ENCODE results near the gene CT45A9. TPM values are rescaled to one million over a fixed set of nuclear protein-coding genes. Genes with fewer than 3 reads are reported as not detected.

Gene CT45A9
- total RNA-seq, 1 experiment from 2014 or later, result not detected

DNA sequence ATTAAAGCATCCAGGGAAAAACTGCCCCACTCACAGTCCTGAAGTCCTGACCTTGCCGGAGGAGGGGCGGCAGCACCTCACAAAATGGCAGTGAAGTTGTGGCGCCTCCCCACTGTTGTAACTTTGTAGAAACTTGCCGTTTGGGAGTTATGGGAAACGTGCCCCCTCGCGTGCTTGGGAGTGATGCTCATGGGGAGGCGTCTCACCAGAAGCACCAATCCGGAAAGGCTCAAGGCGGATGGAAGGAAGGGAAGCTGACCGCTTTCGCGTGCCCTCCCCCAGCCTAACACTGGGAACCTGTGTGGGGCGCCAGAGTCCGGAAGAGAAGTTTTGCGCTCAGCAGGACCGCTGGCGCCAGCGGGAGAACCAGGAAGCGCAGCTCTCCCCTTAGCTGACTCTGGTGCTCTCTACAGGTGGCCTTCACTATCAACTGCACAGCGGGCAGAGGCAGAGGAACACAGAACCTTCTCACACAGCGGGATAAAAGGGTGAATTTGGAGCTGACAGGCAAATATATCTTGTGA, 21.7 kb upstream of the CT45A9 start, which contains the start of the genes CT45A10 and SAGE1:
Gene CT45A10 (minus strand): TSS at position 151 of the 524 bp plus-strand sequence. CDS start 8,100 bp downstream, outside the sequence.
Gene SAGE1 (plus strand): TSS at position 423 of the 524 bp plus-strand sequence. CDS start 2,527 bp downstream, outside the sequence.
- intact Hi-C loops (cut with micrococcal nuclease; ENCODE audit: unreplicated experiment), result no loop called here
- BruUV-seq (replicated peaks), result no TSS peak
- Histone ChIP-seq H3K4me3 (ENCODE audit: low read depth, low read length, poor library complexity, severe bottlenecking) (no peak within 1 kb of the TSS), H3K27ac (ENCODE audit: low read depth, low read length, poor library complexity, severe bottlenecking) (no peak within 1 kb of the TSS), H3K27me3 (replicated peaks; ENCODE audit: insufficient read depth, low read depth, low read length, poor library complexity) (no peaks in the 10 kb centered on the region), H3K4me1 (ENCODE audit: insufficient read depth, low read length, poor library complexity, severe bottlenecking) (no peaks in the 10 kb centered on the region), H3K9me3 (ENCODE audit: low read depth, low read length, poor library complexity, severe bottlenecking) (no peaks in the 10 kb centered on the region), H3K36me3 (ENCODE audit: insufficient read depth, low read length, poor library complexity, severe bottlenecking) (no peaks in the 10 kb centered on the region)
- TF ChIP-seq, protein P1, sequence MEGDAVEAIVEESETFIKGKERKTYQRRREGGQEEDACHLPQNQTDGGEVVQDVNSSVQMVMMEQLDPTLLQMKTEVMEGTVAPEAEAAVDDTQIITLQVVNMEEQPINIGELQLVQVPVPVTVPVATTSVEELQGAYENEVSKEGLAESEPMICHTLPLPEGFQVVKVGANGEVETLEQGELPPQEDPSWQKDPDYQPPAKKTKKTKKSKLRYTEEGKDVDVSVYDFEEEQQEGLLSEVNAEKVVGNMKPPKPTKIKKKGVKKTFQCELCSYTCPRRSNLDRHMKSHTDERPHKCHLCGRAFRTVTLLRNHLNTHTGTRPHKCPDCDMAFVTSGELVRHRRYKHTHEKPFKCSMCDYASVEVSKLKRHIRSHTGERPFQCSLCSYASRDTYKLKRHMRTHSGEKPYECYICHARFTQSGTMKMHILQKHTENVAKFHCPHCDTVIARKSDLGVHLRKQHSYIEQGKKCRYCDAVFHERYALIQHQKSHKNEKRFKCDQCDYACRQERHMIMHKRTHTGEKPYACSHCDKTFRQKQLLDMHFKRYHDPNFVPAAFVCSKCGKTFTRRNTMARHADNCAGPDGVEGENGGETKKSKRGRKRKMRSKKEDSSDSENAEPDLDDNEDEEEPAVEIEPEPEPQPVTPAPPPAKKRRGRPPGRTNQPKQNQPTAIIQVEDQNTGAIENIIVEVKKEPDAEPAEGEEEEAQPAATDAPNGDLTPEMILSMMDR (conservative IDR thresholded peaks at IDR 0.05; ENCODE audit: low read depth, low read length), result no peak
- no peak for TF ChIP-seq EZH2 (IDR thresholded peaks at IDR 0.05; ENCODE audit: borderline replicate concordance, low read depth, low read length, poor library complexity, severe bottlenecking)
- no peak for DNase-seq (ENCODE audit: low spot score)
- ChIA-PET POLR2A (ENCODE audit: low non-redundant PET) (no interaction called here), CTCF (no interaction called here)

DNA sequence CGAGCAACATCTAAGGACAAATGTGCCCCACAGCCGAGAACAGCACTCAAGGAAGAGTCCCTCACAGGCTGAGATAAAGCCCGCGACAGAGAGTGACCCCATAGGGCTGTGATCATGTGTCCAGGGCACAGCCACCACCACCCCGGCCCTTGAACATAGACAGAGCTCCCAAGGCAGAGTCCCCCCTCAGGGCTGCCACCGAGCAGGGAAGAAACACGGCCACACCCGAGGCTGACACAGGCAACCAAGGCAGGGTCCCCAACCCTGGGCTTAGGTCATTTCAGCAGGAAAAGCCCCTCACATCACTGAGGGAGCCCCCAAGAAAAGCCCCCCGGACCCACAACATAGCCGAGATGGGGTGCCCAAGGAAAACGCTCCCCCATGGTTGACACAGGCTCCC, 21.2 kb upstream of the CT45A9 start:
- TF ChIP-seq, protein P1 (conservative IDR thresholded peaks at IDR 0.05; ENCODE audit: low read depth, low read length), result no peak
- no peak for TF ChIP-seq EZH2 (IDR thresholded peaks at IDR 0.05; ENCODE audit: borderline replicate concordance, low read depth, low read length, poor library complexity, severe bottlenecking)
- Histone ChIP-seq H3K9me3 (ENCODE audit: low read depth, low read length, poor library complexity, severe bottlenecking) (no peaks in the 10 kb centered on the region), H3K4me3 (ENCODE audit: low read depth, low read length, poor library complexity, severe bottlenecking) (no peak overlapping the region), H3K27me3 (replicated peaks; ENCODE audit: insufficient read depth, low read depth, low read length, poor library complexity) (no peaks in the 10 kb centered on the region), H3K27ac (ENCODE audit: low read depth, low read length, poor library complexity, severe bottlenecking) (no peak overlapping the region), H3K4me1 (ENCODE audit: insufficient read depth, low read length, poor library complexity, severe bottlenecking) (no peaks in the 10 kb centered on the region), H3K36me3 (ENCODE audit: insufficient read depth, low read length, poor library complexity, severe bottlenecking) (no peaks in the 10 kb centered on the region)
- CTCF ChIA-PET, result no interaction called here
- no peak for DNase-seq (ENCODE audit: low spot score)
- POLR2A ChIA-PET (ENCODE audit: low non-redundant PET), result no interaction called here
- intact Hi-C loops (cut with micrococcal nuclease; ENCODE audit: unreplicated experiment), result no loop called here
- no TSS peak for BruUV-seq (replicated peaks)

DNA sequence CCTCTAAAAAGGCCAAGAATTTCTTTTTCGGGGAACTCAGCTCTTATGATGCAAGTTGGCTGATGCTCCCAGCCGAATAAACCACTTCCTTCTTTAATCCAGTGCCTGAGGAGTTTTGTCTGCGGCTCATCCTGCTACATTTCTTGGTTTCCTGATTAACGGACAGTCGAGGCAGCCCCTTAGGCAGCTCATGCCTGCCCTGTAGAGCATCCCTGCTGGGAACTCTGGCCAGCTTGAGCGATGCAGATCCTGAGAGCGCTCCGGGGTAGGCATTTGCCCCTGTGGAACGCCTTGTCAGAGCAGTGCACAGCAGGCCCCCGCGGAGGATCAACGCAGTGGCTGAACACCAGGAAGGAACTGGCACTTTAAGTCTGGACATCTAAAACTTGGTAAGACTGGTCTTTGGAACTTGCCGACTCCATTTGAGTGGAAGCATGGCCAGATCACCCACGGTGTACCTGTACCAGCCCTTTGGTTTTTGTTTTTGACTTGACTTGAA, 18.5 kb upstream of the CT45A9 start:
- no peaks in the 10 kb centered on the region for H3K4me1 ChIP-seq (ENCODE audit: insufficient read depth, low read length, poor library complexity, severe bottlenecking)
- H3K4me3 ChIP-seq (ENCODE audit: low read depth, low read length, poor library complexity, severe bottlenecking), result no peak overlapping the region
- H3K36me3 ChIP-seq (ENCODE audit: insufficient read depth, low read length, poor library complexity, severe bottlenecking), result no peaks in the 10 kb centered on the region
- no TSS peak for BruUV-seq (replicated peaks)
- DNase-seq (ENCODE audit: low spot score), result no peak
- intact Hi-C loops (cut with micrococcal nuclease; ENCODE audit: unreplicated experiment), result no loop called here
- H3K27me3 ChIP-seq (replicated peaks; ENCODE audit: insufficient read depth, low read depth, low read length, poor library complexity), result no peaks in the 10 kb centered on the region
- H3K27ac ChIP-seq (ENCODE audit: low read depth, low read length, poor library complexity, severe bottlenecking), result no peak overlapping the region
- TF ChIP-seq, protein P1 (conservative IDR thresholded peaks at IDR 0.05; ENCODE audit: low read depth, low read length), result no peak
- TF ChIP-seq EZH2 (IDR thresholded peaks at IDR 0.05; ENCODE audit: borderline replicate concordance, low read depth, low read length, poor library complexity, severe bottlenecking), result no peak
- no peaks in the 10 kb centered on the region for H3K9me3 ChIP-seq (ENCODE audit: low read depth, low read length, poor library complexity, severe bottlenecking)
- POLR2A ChIA-PET (ENCODE audit: low non-redundant PET), result no interaction called here
- CTCF ChIA-PET, result no interaction called here

Data from A673 (cell line).